Right renal cortex interstitium (tissue), 3 donors: ENCODE measurements around the gene PRSS27. TPM values are rescaled to one million over a fixed set of nuclear protein-coding genes. Genes with fewer than 3 reads are reported as not detected.
A peak's percentile ranks its signal among the peaks of the same experiment; 100 is the strongest.
"Not testable (repeated sequence)": the region's sequence is repeated elsewhere in the genome, so short reads cannot be mapped to it uniquely, and the experiment has no call there.

Experiments used
- DNase-seq, 3 donors: peaks; one replicate each; pipeline ENCODE4 v3.0.0-alpha.2; 2013; ENCODE audit warnings: low read depth in 3 of 3, low spot score in 2 of 3
- polyA plus RNA-seq, 3 donors: library from polyadenylated mRNA; unstranded; fragments of 120-200 nt; gene quantifications; one replicate each; pipeline ENCODE4 v1.2.1, GENCODE V29; 2013; ENCODE audit not compliant: insufficient read length in 3 of 3

PRSS27 gene
- polyA plus RNA-seq, 3 donors: 1.2 to 1.7 (median 1.2) TPM

GRCh38 chr16:2680360-2680759 is 39.7 kb downstream of the PRSS27 start:
- DNase-seq: not testable (repeated sequence)

GRCh38 chr16:2679902-2680301 is 40.1 kb downstream of the PRSS27 start:
- DNase-seq: not testable (repeated sequence)

GRCh38 chr16:2678206-2678965 is 41.6 kb downstream of the PRSS27 start:
- not testable (repeated sequence) for DNase-seq

GRCh38 chr16:2676937-2677336 is 43.1 kb downstream of the PRSS27 start:
- DNase-seq: not testable (repeated sequence)

GRCh38 chr16:2675714-2676113 is 44.3 kb downstream of the PRSS27 start:
- no peak for DNase-seq

GRCh38 chr16:2675021-2675420 is 45.0 kb downstream of the PRSS27 start:
- DNase-seq: no peak

GRCh38 chr16:2673066-2673999 is 46.7 kb downstream of the PRSS27 start:
- peak in 2 of 3 donors; percentile 75 to 83 for DNase-seq

GRCh38 chr16:2671741-2672140 is 48.3 kb downstream of the PRSS27 start:
- DNase-seq: no peak

- not testable (repeated sequence) for DNase-seq
Observed at GRCh38 chr16:2671193-2671592, 48.8 kb downstream of the PRSS27 start.

GRCh38 chr16:2670017-2670416 is 50.0 kb downstream of the PRSS27 start:
- DNase-seq: not testable (repeated sequence)

- not testable (repeated sequence) for DNase-seq
Observed at GRCh38 chr16:2669587-2669986, 50.4 kb downstream of the PRSS27 start.

- not testable (repeated sequence) for DNase-seq
Observed at GRCh38 chr16:2666671-2667070, 53.4 kb downstream of the PRSS27 start.

- DNase-seq: no peak
Observed at GRCh38 chr16:2664574-2664982, 55.4 kb downstream of the PRSS27 start.

- DNase-seq: no peak
Observed at GRCh38 chr16:2663553-2664546, 56.2 kb downstream of the PRSS27 start.

Other genes starting within 250 kb of the PRSS27 start
- gene NTN3, start 248.9 kb downstream of the PRSS27 start, polyA plus RNA-seq: 1 to 10 TPM; 1.7 to 2.5 (median 2.4) TPM
- gene TBC1D24, start 245.1 kb downstream of the PRSS27 start, polyA plus RNA-seq: 10 to 100 TPM; 14.3 to 17.7 (median 14.6) TPM
- gene ATP6V0C, start 206.3 kb downstream of the PRSS27 start, polyA plus RNA-seq: 100 to 1,000 TPM; 139 to 187 (median 148) TPM
- gene AMDHD2, start 199.9 kb downstream of the PRSS27 start, polyA plus RNA-seq: 10 to 100 TPM; 18.6 to 24.0 (median 21.7) TPM
- gene CEMP1, start 188.8 kb downstream of the PRSS27 start, polyA plus RNA-seq: 1 to 10 TPM; 2.2 to 3.7 (median 2.5) TPM
- gene PDPK1, start 182.2 kb downstream of the PRSS27 start, polyA plus RNA-seq: 10 to 100 TPM; 49.6 to 60.8 (median 51.2) TPM
- 10 to 100 TPM; 23.7 to 25.6 (median 24.2) TPM for gene KCTD5, start 37.7 kb downstream of the PRSS27 start, polyA plus RNA-seq
- 100 to 1,000 TPM; 383 to 548 (median 392) TPM for gene SRRM2, start 32.4 kb upstream of the PRSS27 start, polyA plus RNA-seq
- gene ELOB, start 57.1 kb upstream of the PRSS27 start, polyA plus RNA-seq: 100 to 1,000 TPM; 199 to 241 (median 210) TPM
- gene PRSS33, start 67.3 kb upstream of the PRSS27 start, polyA plus RNA-seq: under 1 TPM in 2 of 3 donors, not detected in 1; 0.33 to 0.61 TPM
- gene PRSS41, start 78.2 kb upstream of the PRSS27 start, polyA plus RNA-seq: not detected
- gene PRSS21, start 97.0 kb upstream of the PRSS27 start, polyA plus RNA-seq: under 1 TPM in 2 of 3 donors, not detected in 1; 0.19 to 0.43 TPM
- gene ZG16B, start 110.1 kb upstream of the PRSS27 start, polyA plus RNA-seq: under 1 TPM; 0.31 to 0.60 (median 0.32) TPM
- gene PRSS22, start 137.9 kb upstream of the PRSS27 start, polyA plus RNA-seq: 1 to 10 TPM; 6.8 to 7.4 (median 7.0) TPM
- 10 to 100 TPM; 18.8 to 20.7 (median 19.4) TPM for gene FLYWCH2, start 163.0 kb upstream of the PRSS27 start, polyA plus RNA-seq
- 10 to 100 TPM; 13.1 to 16.3 (median 14.6) TPM for gene FLYWCH1, start 191.7 kb upstream of the PRSS27 start, polyA plus RNA-seq
- gene KREMEN2, start 244.1 kb upstream of the PRSS27 start, polyA plus RNA-seq: 1 to 10 TPM in 2 of 3 donors, under 1 TPM in 1; 1.00 to 1.4 (median 1.1) TPM
- gene PAQR4, start 249.1 kb upstream of the PRSS27 start, polyA plus RNA-seq: 1 to 10 TPM; 7.5 to 8.5 (median 8.1) TPM